ENCODE results near the gene RAD51B.

DNA sequence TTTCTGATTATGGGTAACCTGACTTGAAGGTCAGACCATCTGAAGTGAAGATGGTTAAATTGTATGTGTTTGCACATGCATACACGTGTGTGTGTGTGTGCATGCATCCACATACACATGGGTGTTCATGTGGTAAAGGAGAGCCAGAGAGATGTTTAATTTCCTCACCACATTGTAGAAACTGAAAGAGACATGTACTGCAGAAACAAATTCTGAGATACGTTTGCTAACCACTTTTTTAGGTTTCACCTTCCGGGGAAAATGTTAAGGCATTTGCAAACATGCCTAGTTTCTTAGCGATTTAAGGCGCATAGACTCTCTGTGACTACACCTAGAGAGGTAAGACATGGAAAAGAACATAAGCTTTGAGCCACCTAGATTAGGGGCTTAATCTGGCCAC lies 362.9 kb downstream of the RAD51B start:
- TF ChIP-seq ZNF48 (tag by site-specific recombination; IDR thresholded peaks at IDR 0.05) (no peak), KLF8 (tag by site-specific recombination; IDR thresholded peaks at IDR 0.05) (no peak), ZNF600 (tag by site-specific recombination; IDR thresholded peaks at IDR 0.05) (no peak), HOXA7 (CRISPR knock-in tag; IDR thresholded peaks at IDR 0.05; ENCODE audit: borderline replicate concordance) (no peak), ZFP3 (tag by site-specific recombination; IDR thresholded peaks at IDR 0.05; ENCODE audit: low read depth) (no peak), ZNF549 (tag by site-specific recombination; IDR thresholded peaks at IDR 0.05) (no peak), ZNF146 (tag by site-specific recombination; IDR thresholded peaks at IDR 0.05) (no peak)
- TF ChIP-seq, protein P1, sequence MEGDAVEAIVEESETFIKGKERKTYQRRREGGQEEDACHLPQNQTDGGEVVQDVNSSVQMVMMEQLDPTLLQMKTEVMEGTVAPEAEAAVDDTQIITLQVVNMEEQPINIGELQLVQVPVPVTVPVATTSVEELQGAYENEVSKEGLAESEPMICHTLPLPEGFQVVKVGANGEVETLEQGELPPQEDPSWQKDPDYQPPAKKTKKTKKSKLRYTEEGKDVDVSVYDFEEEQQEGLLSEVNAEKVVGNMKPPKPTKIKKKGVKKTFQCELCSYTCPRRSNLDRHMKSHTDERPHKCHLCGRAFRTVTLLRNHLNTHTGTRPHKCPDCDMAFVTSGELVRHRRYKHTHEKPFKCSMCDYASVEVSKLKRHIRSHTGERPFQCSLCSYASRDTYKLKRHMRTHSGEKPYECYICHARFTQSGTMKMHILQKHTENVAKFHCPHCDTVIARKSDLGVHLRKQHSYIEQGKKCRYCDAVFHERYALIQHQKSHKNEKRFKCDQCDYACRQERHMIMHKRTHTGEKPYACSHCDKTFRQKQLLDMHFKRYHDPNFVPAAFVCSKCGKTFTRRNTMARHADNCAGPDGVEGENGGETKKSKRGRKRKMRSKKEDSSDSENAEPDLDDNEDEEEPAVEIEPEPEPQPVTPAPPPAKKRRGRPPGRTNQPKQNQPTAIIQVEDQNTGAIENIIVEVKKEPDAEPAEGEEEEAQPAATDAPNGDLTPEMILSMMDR (tag by site-specific recombination; IDR thresholded peaks at IDR 0.05): no peak
- TF ChIP-seq, protein P2, sequence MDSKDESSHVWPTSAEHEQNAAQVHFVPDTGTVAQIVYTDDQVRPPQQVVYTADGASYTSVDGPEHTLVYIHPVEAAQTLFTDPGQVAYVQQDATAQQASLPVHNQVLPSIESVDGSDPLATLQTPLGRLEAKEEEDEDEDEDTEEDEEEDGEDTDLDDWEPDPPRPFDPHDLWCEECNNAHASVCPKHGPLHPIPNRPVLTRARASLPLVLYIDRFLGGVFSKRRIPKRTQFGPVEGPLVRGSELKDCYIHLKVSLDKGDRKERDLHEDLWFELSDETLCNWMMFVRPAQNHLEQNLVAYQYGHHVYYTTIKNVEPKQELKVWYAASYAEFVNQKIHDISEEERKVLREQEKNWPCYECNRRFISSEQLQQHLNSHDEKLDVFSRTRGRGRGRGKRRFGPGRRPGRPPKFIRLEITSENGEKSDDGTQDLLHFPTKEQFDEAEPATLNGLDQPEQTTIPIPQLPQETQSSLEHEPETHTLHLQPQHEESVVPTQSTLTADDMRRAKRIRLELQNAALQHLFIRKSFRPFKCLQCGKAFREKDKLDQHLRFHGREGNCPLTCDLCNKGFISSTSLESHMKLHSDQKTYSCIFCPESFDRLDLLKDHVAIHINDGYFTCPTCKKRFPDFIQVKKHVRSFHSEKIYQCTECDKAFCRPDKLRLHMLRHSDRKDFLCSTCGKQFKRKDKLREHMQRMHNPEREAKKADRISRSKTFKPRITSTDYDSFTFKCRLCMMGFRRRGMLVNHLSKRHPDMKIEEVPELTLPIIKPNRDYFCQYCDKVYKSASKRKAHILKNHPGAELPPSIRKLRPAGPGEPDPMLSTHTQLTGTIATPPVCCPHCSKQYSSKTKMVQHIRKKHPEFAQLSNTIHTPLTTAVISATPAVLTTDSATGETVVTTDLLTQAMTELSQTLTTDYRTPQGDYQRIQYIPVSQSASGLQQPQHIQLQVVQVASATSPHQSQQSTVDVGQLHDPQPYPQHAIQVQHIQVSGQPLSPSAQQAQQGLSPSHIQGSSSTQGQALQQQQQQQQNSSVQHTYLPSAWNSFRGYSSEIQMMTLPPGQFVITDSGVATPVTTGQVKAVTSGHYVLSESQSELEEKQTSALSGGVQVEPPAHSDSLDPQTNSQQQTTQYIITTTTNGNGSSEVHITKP (tag by site-specific recombination; IDR thresholded peaks at IDR 0.05): no peak

Data from HEK293 (cell line).